Osteoblast (primary cell): Measurements from ENCODE around the gene FHIT. TPM values are rescaled to one million over a fixed set of nuclear protein-coding genes. Genes with fewer than 3 reads are reported as not detected.

ENCODE experiments used
- DNase-seq: peaks from one replicate; pipeline ENCODE4 v3.0.0; 2011; ENCODE audit warnings: low spot score, mixed read lengths; ENCODE audit not compliant: insufficient read length; ENCODE audit errors: missing footprints
- H2AFZ ChIP-seq: 2 replicates; pipeline ENCODE4 v1.6.0; 2011; ENCODE audit warnings: mild to moderate bottlenecking, low read length
- H3K27ac ChIP-seq: 2 replicates; pipeline ENCODE4 v1.5.1; 2011; ENCODE audit warnings: mild to moderate bottlenecking, low read depth, low read length, moderate library complexity
- H3K27me3 ChIP-seq: 2 replicates; pipeline ENCODE4 v1.6.0; 2012; ENCODE audit warnings: mild to moderate bottlenecking, control low read depth, inconsistent platforms, low read length, moderate library complexity; ENCODE audit not compliant: insufficient read depth
- H3K36me3 ChIP-seq: 2 replicates; pipeline ENCODE4 v1.5.1; 2011; ENCODE audit warnings: mild to moderate bottlenecking, low read length, control low read depth, moderate library complexity; ENCODE audit not compliant: insufficient read depth
- H3K4me1 ChIP-seq: 2 replicates; pipeline ENCODE4 v1.5.1; 2011; ENCODE audit warnings: mild to moderate bottlenecking, low read length, control low read depth, moderate library complexity; ENCODE audit not compliant: insufficient read depth
- H3K4me2 ChIP-seq: 2 replicates; pipeline ENCODE4 v1.6.0; 2011; ENCODE audit warnings: mild to moderate bottlenecking, low read length; ENCODE audit not compliant: insufficient read depth
- H3K4me3 ChIP-seq: fragments of 200-600 bp; sonication (generic); 3 replicates; pipeline ENCODE4 v1.5.1; 2012; ENCODE audit warnings: mild to moderate bottlenecking, low read length, inconsistent platforms; ENCODE audit not compliant: insufficient read depth
- H3K79me2 ChIP-seq: 2 replicates; pipeline ENCODE4 v1.6.0; 2012; ENCODE audit warnings: mild to moderate bottlenecking, low read length, control low read depth, inconsistent platforms; ENCODE audit not compliant: insufficient read depth
- H3K9me3 ChIP-seq: 2 replicates; pipeline ENCODE4 v1.5.1; 2011; ENCODE audit warnings: low read depth, low read length, control low read depth
- H4K20me1 ChIP-seq: 2 replicates; pipeline ENCODE4 v1.6.0; 2012; ENCODE audit warnings: mild to moderate bottlenecking, low read length, control low read depth; ENCODE audit not compliant: insufficient read depth
- CTCF ChIP-seq: IDR thresholded peaks from 2 replicates; pipeline ENCODE4 v1.5.1; 2011; ENCODE audit warnings: mild to moderate bottlenecking, low read depth, low read length, moderate library complexity; ENCODE audit errors: extremely low read depth
- total RNA-seq: library from RNA; depleted of rRNA; stranded (reverse); fragments of >200 nt; gene quantifications from 2 replicates; pipeline ENCODE4 v1.2.3, GENCODE V29; 2012

FHIT gene
- total RNA-seq, 1 donor, result 3.3 TPM

GRCh38 chr3:60759439-60759838 lies 491.8 kb downstream of the FHIT start:
- H4K20me1 ChIP-seq, result no peaks in the 10 kb centered on the region
- H3K27ac ChIP-seq, result no peak overlapping the region
- H3K4me2 ChIP-seq, result no peak overlapping the region
- no peaks in the 10 kb centered on the region for H3K27me3 ChIP-seq
- H3K79me2 ChIP-seq, result no peaks in the 10 kb centered on the region
- TF ChIP-seq CTCF, result no peak
- no peak overlapping the region for H2AFZ ChIP-seq
- H3K4me1 ChIP-seq, result no peaks in the 10 kb centered on the region
- no peaks in the 10 kb centered on the region for H3K9me3 ChIP-seq
- no peaks in the 10 kb centered on the region for H3K36me3 ChIP-seq
- H3K4me3 ChIP-seq, result no peak overlapping the region
- no peak for DNase-seq

- Histone ChIP-seq H3K79me2 (no peaks in the 10 kb centered on the region), H3K27me3 (no peaks in the 10 kb centered on the region), H3K27ac (no peak overlapping the region), H3K4me1 (no peaks in the 10 kb centered on the region), H3K4me2 (no peak overlapping the region), H3K4me3 (no peak overlapping the region), H3K36me3 (no peaks in the 10 kb centered on the region), H4K20me1 (no peaks in the 10 kb centered on the region), H2AFZ (no peak overlapping the region), H3K9me3 (no peaks in the 10 kb centered on the region)
- no peak for DNase-seq
- no peak for TF ChIP-seq CTCF
These were observed 492.4 kb downstream of the FHIT start for GRCh38 chr3:60758831-60759230.

- Histone ChIP-seq H3K36me3 (no peaks in the 10 kb centered on the region), H3K4me3 (no peak overlapping the region), H3K27me3 (no peaks in the 10 kb centered on the region), H3K27ac (no peak overlapping the region), H3K9me3 (no peaks in the 10 kb centered on the region), H2AFZ (no peak overlapping the region), H4K20me1 (no peaks in the 10 kb centered on the region), H3K4me2 (no peak overlapping the region), H3K4me1 (no peaks in the 10 kb centered on the region), H3K79me2 (no peaks in the 10 kb centered on the region)
- DNase-seq, result no peak
- no peak for TF ChIP-seq CTCF
These were observed 493.1 kb downstream of the FHIT start for GRCh38 chr3:60758171-60758570.

GRCh38 chr3:60757724-60758123 lies 493.5 kb downstream of the FHIT start:
- no peaks in the 10 kb centered on the region for H3K9me3 ChIP-seq
- TF ChIP-seq CTCF, result no peak
- DNase-seq, result no peak

More at GRCh38 chr3:60757724-60758123, 493.5 kb downstream of the FHIT start:
- H3K27me3 ChIP-seq, result no peaks in the 10 kb centered on the region
- no peaks in the 10 kb centered on the region for H3K79me2 ChIP-seq
- no peaks in the 10 kb centered on the region for H4K20me1 ChIP-seq
- no peak overlapping the region for H3K27ac ChIP-seq
- no peak overlapping the region for H2AFZ ChIP-seq
- H3K4me2 ChIP-seq, result no peak overlapping the region
- no peaks in the 10 kb centered on the region for H3K4me1 ChIP-seq
- no peaks in the 10 kb centered on the region for H3K36me3 ChIP-seq
- H3K4me3 ChIP-seq, result no peak overlapping the region
